HG03103 (cell line): ENCODE results near the gene NELL1.

ENCODE experiments used
- ATAC-seq: cut with Tn5 transposase; IDR thresholded peaks from one replicate; pipeline ENCODE4 v1.9.1; 2021; ENCODE audit warnings: low read depth; ENCODE audit not compliant: unreplicated experiment

NELL1 gene

GRCh38 chr11:20864628-20865027 lies 195.2 kb downstream of the NELL1 start:
- ATAC-seq = no peak

- ATAC-seq = no peak
These were observed 195.8 kb downstream of the NELL1 start for GRCh38 chr11:20865161-20865560.

GRCh38 chr11:20869123-20869522 lies 199.7 kb downstream of the NELL1 start:
- no peak for ATAC-seq

GRCh38 chr11:20873054-20873453 lies 203.7 kb downstream of the NELL1 start:
- ATAC-seq = no peak

- no peak for ATAC-seq
These were observed 205.0 kb downstream of the NELL1 start for GRCh38 chr11:20874358-20874757.

- ATAC-seq = no peak
These were observed 206.5 kb downstream of the NELL1 start for GRCh38 chr11:20875889-20876288.

GRCh38 chr11:20876738-20877137 lies 207.4 kb downstream of the NELL1 start:
- ATAC-seq = no peak

GRCh38 chr11:20880094-20880493 lies 210.7 kb downstream of the NELL1 start:
- no peak for ATAC-seq

- no peak for ATAC-seq
These were observed 212.1 kb downstream of the NELL1 start for GRCh38 chr11:20881328-20882079.

GRCh38 chr11:20887137-20887536 lies 217.8 kb downstream of the NELL1 start:
- no peak for ATAC-seq

GRCh38 chr11:20894296-20894695 lies 224.9 kb downstream of the NELL1 start:
- ATAC-seq = no peak

GRCh38 chr11:20909995-20910726 lies 240.8 kb downstream of the NELL1 start:
- ATAC-seq = no peak

GRCh38 chr11:20910733-20911132 lies 241.3 kb downstream of the NELL1 start:
- ATAC-seq = no peak

GRCh38 chr11:20912065-20912821 lies 242.9 kb downstream of the NELL1 start:
- no peak for ATAC-seq

GRCh38 chr11:20912922-20913512 lies 243.6 kb downstream of the NELL1 start:
- no peak for ATAC-seq

GRCh38 chr11:20917306-20917705 lies 247.9 kb downstream of the NELL1 start:
- ATAC-seq = no peak

GRCh38 chr11:20926799-20927540 lies 257.6 kb downstream of the NELL1 start:
- ATAC-seq = no peak

- ATAC-seq = no peak
These were observed 261.6 kb downstream of the NELL1 start for GRCh38 chr11:20931029-20931428.

GRCh38 chr11:20933086-20933485 lies 263.7 kb downstream of the NELL1 start:
- no peak for ATAC-seq

GRCh38 chr11:20933958-20934357 lies 264.6 kb downstream of the NELL1 start:
- no peak for ATAC-seq
